NB4 (cell line): ENCODE results near the gene TADA2A.
A peak's percentile ranks its signal among the peaks of the same experiment; 100 is the strongest.

Experiments used
- DNase-seq: peaks from one replicate; pipeline ENCODE4 v3.0.0; 2010; ENCODE audit warnings: low read depth
- H3K4me3 ChIP-seq: one replicate; pipeline ENCODE4 v1.5.1; 2011; ENCODE audit warnings: mild to moderate bottlenecking, low read depth, low read length, moderate library complexity
- CTCF ChIP-seq: IDR thresholded peaks from one replicate; pipeline ENCODE4 v1.5.1; 2012; ENCODE audit warnings: low read depth, low read length
- MAX ChIP-seq: IDR thresholded peaks from 2 replicates; pipeline ENCODE4 v1.6.1; 2011; ENCODE audit warnings: low read depth, low read length
- MYC ChIP-seq: IDR thresholded peaks from 2 replicates; pipeline ENCODE4 v1.6.1; 2011; ENCODE audit warnings: low read depth, low read length
- POLR2A ChIP-seq: IDR thresholded peaks from 2 replicates; pipeline ENCODE4 v1.6.1; 2011; ENCODE audit warnings: mild to moderate bottlenecking; ENCODE audit not compliant: insufficient read length; ENCODE audit errors: extremely low read depth

The TADA2A gene

DNA sequence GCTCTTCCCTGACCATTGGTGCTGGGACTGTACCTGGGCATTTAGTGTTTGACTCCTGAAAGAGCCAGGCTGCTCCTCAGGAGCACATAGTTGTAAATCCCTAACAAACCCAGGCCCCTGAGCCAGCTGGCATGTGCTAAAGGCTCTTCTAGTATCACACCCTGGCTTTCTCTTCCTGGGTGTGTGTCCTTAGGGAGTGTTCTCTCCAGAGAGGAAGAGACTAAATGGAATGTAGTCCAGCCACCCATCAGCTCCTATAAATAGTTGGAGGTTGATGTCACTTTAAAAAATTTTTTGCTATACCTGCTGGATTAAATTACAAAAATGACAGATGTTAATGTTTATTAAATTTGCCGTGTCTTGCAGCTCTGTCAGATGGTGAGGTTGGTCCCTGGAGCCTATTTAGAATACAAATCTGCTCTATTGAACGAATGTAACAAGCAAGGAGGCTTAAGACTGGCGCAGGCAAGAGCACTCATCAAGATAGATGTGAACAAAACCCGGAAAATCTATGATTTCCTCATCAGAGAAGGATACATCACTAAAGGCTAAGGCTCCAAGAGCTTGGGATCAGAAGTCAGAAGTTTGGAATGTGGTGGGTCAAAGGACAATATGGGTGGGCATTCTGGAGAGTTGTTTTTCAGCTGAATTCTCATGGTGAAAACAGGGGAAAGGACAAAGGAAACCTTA lies 69.9 kb downstream of the TADA2A start:
- no peak overlapping the region for H3K4me3 ChIP-seq
- TF ChIP-seq MAX (no peak), POLR2A (no peak)
- no peak for DNase-seq

DNA sequence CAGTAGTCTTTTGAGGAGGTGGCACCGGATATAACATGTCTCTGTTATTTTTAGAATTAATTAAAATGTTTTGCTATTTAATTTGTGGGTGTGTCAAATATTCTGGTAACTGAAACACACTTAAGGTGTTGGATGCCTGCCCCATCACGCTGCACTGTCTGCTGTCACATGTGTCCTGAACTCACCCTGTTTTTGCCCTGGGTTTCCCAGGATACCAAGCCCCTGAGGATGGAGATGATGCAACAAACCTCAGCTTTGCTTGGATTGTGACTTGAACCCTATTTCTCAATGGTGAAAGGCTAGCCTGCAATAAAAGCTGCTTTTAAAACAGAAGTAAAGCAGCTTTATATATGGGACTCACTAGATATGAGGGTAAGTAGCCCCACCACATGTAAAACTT lies 71.5 kb downstream of the TADA2A start:
- peak; percentile 26 for DNase-seq
- TF ChIP-seq POLR2A (no peak), MAX (no peak), CTCF (no peak), MYC (no peak)
- no peak overlapping the region for H3K4me3 ChIP-seq

DNA sequence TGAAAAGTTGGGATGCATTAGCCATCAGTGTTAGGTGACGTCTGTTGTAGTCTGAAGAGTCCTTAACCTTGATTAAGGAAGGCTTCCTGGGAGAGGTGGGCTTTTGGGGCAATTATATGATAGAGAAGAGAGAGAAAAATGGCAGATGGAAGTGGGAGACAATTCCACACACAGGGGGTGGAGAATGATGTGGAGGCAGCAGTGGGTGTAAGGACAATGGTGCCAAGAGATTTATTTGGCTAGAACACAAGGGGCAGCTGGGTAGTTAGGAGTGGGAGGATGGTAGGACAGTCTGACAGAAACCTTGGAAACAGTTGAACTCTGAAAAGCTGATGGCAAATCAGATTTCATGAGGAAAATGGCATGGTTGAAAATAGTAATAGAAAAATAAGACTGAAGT lies 72.3 kb downstream of the TADA2A start:
- no peak for DNase-seq
- TF ChIP-seq CTCF (no peak), MAX (no peak), POLR2A (no peak), MYC (no peak)
- H3K4me3 ChIP-seq = no peak overlapping the region

DNA sequence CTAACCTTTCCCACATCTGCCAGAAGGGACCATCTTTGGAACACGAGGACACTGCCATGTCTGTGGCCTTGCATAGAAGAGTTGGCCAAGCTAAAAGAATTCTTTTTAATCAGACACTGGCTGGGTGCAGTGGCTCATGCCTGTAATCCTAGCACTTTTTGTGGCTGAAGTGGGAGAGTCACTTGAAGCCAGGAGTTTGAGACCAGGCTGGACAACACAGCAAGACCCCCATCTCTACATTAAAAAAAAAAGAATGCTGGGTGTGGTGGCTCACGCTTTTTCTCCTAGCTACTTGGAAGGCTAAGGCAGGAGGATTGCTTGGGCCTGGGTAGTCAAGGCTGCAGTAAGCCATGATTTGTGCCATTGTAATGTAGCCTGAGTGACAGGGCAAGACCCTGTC lies 73.7 kb downstream of the TADA2A start:
- H3K4me3 ChIP-seq = no peak overlapping the region
- no peak for DNase-seq
- no peak for TF ChIP-seq MYC
- TF ChIP-seq CTCF = no peak
- TF ChIP-seq MAX = no peak
- no peak for TF ChIP-seq POLR2A

DNA sequence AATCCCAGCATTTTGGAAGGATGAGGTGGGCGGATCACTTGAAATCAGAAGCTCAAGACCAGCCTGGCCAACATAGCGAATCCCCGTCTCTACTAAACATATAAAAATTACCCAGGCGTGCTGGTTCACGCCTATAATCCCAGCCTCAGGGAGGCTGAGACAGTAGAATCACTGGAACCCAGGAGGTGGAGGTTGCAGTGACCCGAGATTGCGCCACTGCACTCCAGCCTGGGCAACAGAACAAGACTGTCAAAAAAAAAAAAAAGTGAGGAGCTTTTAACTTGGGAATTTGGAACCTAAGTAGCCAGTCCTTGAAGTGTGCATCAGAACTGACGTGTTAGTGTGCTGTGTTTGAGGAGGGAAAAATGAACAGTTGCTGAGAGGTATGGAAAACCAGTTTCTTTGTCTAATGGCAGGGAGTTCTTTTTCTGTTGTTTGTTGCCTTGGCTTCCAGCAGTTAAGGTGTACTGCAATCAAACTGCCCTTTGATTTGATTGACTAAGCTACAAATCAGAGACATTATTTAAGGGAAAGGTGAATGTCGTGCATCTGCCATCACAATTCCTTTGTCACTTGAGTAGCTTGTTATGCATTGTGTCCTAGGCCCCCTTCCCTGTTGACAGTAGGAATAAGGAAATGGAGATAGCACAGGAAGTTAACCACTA lies 74.4 kb downstream of the TADA2A start:
- no peak for DNase-seq
- H3K4me3 ChIP-seq = no peak overlapping the region
- no peak for TF ChIP-seq MAX
- TF ChIP-seq MYC = no peak
- TF ChIP-seq CTCF = no peak
- no peak for TF ChIP-seq POLR2A

GRCh38 chr17:37483311-37484039 lies 76.8 kb downstream of the TADA2A start:
- peak; percentile 27 for DNase-seq
- TF ChIP-seq POLR2A = no peak
- TF ChIP-seq MAX = no peak
- TF ChIP-seq MYC = no peak
- no peak for TF ChIP-seq CTCF
- H3K4me3 ChIP-seq = no peak overlapping the region
